ENCODE measurements around the gene GAREM1.

Gene GAREM1

GRCh38 chr18:32216390-32216789, 254.3 kb downstream of the GAREM1 start:
- in situ Hi-C loops (cut with HindIII; ENCODE audit: low pct_unique_long_range_greater_than_20kb, low sequenced_read_pairs): no loop called here
- no peak for DNase-seq (ENCODE audit: low read depth in 1 of 2, low spot score in 1 of 2)
- no peak for TF ChIP-seq JUND (IDR thresholded peaks at IDR 0.05; ENCODE audit: low read depth)

GRCh38 chr18:32213693-32214092, 257.0 kb downstream of the GAREM1 start:
- DNase-seq (ENCODE audit: low read depth in 1 of 2, low spot score in 1 of 2): no peak
- in situ Hi-C loops (cut with HindIII; ENCODE audit: low pct_unique_long_range_greater_than_20kb, low sequenced_read_pairs): no loop called here
- no peak for TF ChIP-seq JUND (IDR thresholded peaks at IDR 0.05; ENCODE audit: low read depth)
